ENCODE measurements around the gene CNNM3.
A peak's percentile ranks its signal among the peaks of the same experiment; 100 is the strongest.
"Not testable (repeated sequence)": the region's sequence is repeated elsewhere in the genome, so short reads cannot be mapped to it uniquely, and the experiment has no call there.

Gene CNNM3

GRCh38 chr2:96800061-96801004 lies 15.7 kb upstream of the CNNM3 start:
- no peak for DNase-seq

GRCh38 chr2:96801005-96801785 lies 14.9 kb upstream of the CNNM3 start:
- DNase-seq, result peak; percentile 65

GRCh38 chr2:96801786-96802595 lies 14.1 kb upstream of the CNNM3 start:
- peak; percentile 42 for DNase-seq

- no peak for DNase-seq
Observed at GRCh38 chr2:96802721-96803120, 13.3 kb upstream of the CNNM3 start.

GRCh38 chr2:96804986-96805385 lies 11.1 kb upstream of the CNNM3 start:
- DNase-seq, result no peak

- DNase-seq, result not testable (repeated sequence)
Observed at GRCh38 chr2:96805946-96806345, 10.1 kb upstream of the CNNM3 start.

GRCh38 chr2:96806468-96807126 lies 9.5 kb upstream of the CNNM3 start:
- DNase-seq, result no peak

GRCh38 chr2:96807127-96807471 lies 9.0 kb upstream of the CNNM3 start:
- no peak for DNase-seq

- DNase-seq, result no peak
Observed at GRCh38 chr2:96808176-96808837, 7.8 kb upstream of the CNNM3 start.

- no peak for DNase-seq
Observed at GRCh38 chr2:96809216-96809882, 6.7 kb upstream of the CNNM3 start.

- DNase-seq, result no peak
Observed at GRCh38 chr2:96809951-96810782, 5.9 kb upstream of the CNNM3 start.

GRCh38 chr2:96810783-96811192 lies 5.3 kb upstream of the CNNM3 start:
- no peak for DNase-seq

GRCh38 chr2:96811917-96812316 lies 4.2 kb upstream of the CNNM3 start:
- DNase-seq, result no peak

GRCh38 chr2:96813656-96814055 lies 2.4 kb upstream of the CNNM3 start:
- DNase-seq, result no peak

- no peak for DNase-seq
Observed at GRCh38 chr2:96815326-96816126, 542 bp upstream of the CNNM3 start.

GRCh38 chr2:96816836-96817702 lies 1.0 kb downstream of the CNNM3 start:
- no peak for DNase-seq

- DNase-seq, result no peak
Observed at GRCh38 chr2:96817882-96818281, 1.8 kb downstream of the CNNM3 start.

- DNase-seq, result no peak
Observed at GRCh38 chr2:96819128-96819875, 3.2 kb downstream of the CNNM3 start.
